WERI-Rb-1 (cell line): ENCODE results near the gene COL15A1.
A peak's percentile ranks its signal among the peaks of the same experiment; 100 is the strongest.

Experiments
- DNase-seq: peaks from one replicate; pipeline ENCODE4 v3.0.0-alpha.2; 2020
- H3K27ac ChIP-seq: fragments of 250-450 bp; sonication (Bioruptor Pico); 2 replicates; pipeline ENCODE4 v1.5.1; 2020; ENCODE audit warnings: mild to moderate bottlenecking, moderate library complexity
- H3K27me3 ChIP-seq: fragments of 250-450 bp; sonication (Bioruptor Pico); 2 replicates; pipeline ENCODE4 v1.5.1; 2021; ENCODE audit warnings: mild to moderate bottlenecking, low read depth, moderate library complexity; ENCODE audit not compliant: insufficient read depth, severe bottlenecking
- H3K36me3 ChIP-seq: fragments of 250-450 bp; sonication (Bioruptor Pico); 2 replicates; pipeline ENCODE4 v1.5.1; 2020; ENCODE audit warnings: mild to moderate bottlenecking, moderate library complexity
- H3K4me3 ChIP-seq: 2 replicates; pipeline ENCODE4 v1.5.1; 2011; ENCODE audit warnings: low read depth, mild to moderate bottlenecking, control low read depth, low read length
- H3K9me3 ChIP-seq: fragments of 250-450 bp; sonication (Bioruptor Pico); 2 replicates; pipeline ENCODE4 v1.5.1; 2021; ENCODE audit warnings: mild to moderate bottlenecking, moderate library complexity; ENCODE audit not compliant: severe bottlenecking
- CTCF ChIP-seq: IDR thresholded peaks from 2 replicates; pipeline ENCODE4 v1.5.1; 2011; ENCODE audit warnings: low read depth, mild to moderate bottlenecking, control low read depth, inconsistent platforms, low read length

The COL15A1 gene

GRCh38 chr9:98916660-98917059 lies 27.0 kb upstream of the COL15A1 start:
- TF ChIP-seq CTCF: peak; percentile 13; the same call in 1 of the 2 replicates
- H3K27me3 ChIP-seq: no peaks in the 10 kb centered on the region
- DNase-seq: peak; percentile 60
- no peaks in the 10 kb centered on the region for H3K9me3 ChIP-seq
- H3K27ac ChIP-seq: no peak overlapping the region
- no peaks in the 10 kb centered on the region for H3K36me3 ChIP-seq
- no peak overlapping the region for H3K4me3 ChIP-seq

- no peak for TF ChIP-seq CTCF
- Histone ChIP-seq H3K4me3 (no peak overlapping the region), H3K9me3 (no peaks in the 10 kb centered on the region), H3K36me3 (no peaks in the 10 kb centered on the region), H3K27me3 (no peaks in the 10 kb centered on the region), H3K27ac (no peak overlapping the region)
- DNase-seq: peak; percentile 4
These were observed 25.8 kb upstream of the COL15A1 start for GRCh38 chr9:98917746-98918487.

- no peak for DNase-seq
- Histone ChIP-seq H3K27ac (no peak overlapping the region), H3K4me3 (no peak overlapping the region), H3K36me3 (no peaks in the 10 kb centered on the region), H3K9me3 (no peaks in the 10 kb centered on the region), H3K27me3 (no peaks in the 10 kb centered on the region)
- TF ChIP-seq CTCF: no peak
These were observed 22.0 kb upstream of the COL15A1 start for GRCh38 chr9:98921732-98922131.

- H3K27me3 ChIP-seq: no peaks in the 10 kb centered on the region
- no peak overlapping the region for H3K4me3 ChIP-seq
- H3K36me3 ChIP-seq: no peaks in the 10 kb centered on the region
- no peak overlapping the region for H3K27ac ChIP-seq
- no peak for TF ChIP-seq CTCF
- H3K9me3 ChIP-seq: no peaks in the 10 kb centered on the region
- no peak for DNase-seq
These were observed 20.8 kb upstream of the COL15A1 start for GRCh38 chr9:98922721-98923435.

- no peak overlapping the region for H3K4me3 ChIP-seq
- no peaks in the 10 kb centered on the region for H3K27me3 ChIP-seq
- no peaks in the 10 kb centered on the region for H3K36me3 ChIP-seq
- no peak overlapping the region for H3K27ac ChIP-seq
- H3K9me3 ChIP-seq: no peaks in the 10 kb centered on the region
- DNase-seq: no peak
- TF ChIP-seq CTCF: no peak
These were observed 20.1 kb upstream of the COL15A1 start for GRCh38 chr9:98923451-98924123.
